Sigmoid colon (tissue), 4 donors: Measurements from ENCODE around the gene LMNTD1.

Source experiments
- EP300 ChIP-seq, 4 donors: sonication (generic); formaldehyde crosslinking; IDR thresholded peaks; one replicate each; pipeline ENCODE4 v1.6.1; 2017; ENCODE audit warnings: antibody characterized with exemption in 4 of 4
- TF ChIP-seq, protein P1 (sequence below), 4 experiments: fragments of 450-650 bp in 3 of 4; fragments of 200-600 bp in 1 of 4; IDR thresholded peaks; one replicate each; pipeline ENCODE4 v1.5.1; 2016 to 2019; ENCODE audit warnings: antibody characterized with exemption in 4 of 4, mild to moderate bottlenecking in 3 of 4, moderate library complexity in 2 of 4

DNA sequence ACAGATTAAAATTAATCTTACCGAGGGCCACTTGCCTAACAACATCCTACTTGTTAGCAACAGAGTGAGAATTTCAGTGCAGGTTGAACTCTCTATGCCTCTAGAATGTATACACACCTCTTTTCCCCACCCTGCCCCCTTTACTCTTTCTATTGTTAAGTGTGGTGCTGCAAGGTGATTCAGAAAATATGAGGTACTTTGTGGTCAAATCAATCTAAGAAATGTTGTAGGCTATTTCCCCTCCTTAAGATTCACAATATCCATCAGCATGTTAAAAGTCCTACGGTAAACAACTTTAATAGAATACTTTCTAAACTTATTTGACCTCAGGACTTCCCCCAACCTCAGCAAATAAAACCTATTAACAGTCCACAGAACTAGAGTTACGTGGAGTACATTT is 106.0 kb downstream of the LMNTD1 start:
- TF ChIP-seq, protein P1, sequence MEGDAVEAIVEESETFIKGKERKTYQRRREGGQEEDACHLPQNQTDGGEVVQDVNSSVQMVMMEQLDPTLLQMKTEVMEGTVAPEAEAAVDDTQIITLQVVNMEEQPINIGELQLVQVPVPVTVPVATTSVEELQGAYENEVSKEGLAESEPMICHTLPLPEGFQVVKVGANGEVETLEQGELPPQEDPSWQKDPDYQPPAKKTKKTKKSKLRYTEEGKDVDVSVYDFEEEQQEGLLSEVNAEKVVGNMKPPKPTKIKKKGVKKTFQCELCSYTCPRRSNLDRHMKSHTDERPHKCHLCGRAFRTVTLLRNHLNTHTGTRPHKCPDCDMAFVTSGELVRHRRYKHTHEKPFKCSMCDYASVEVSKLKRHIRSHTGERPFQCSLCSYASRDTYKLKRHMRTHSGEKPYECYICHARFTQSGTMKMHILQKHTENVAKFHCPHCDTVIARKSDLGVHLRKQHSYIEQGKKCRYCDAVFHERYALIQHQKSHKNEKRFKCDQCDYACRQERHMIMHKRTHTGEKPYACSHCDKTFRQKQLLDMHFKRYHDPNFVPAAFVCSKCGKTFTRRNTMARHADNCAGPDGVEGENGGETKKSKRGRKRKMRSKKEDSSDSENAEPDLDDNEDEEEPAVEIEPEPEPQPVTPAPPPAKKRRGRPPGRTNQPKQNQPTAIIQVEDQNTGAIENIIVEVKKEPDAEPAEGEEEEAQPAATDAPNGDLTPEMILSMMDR (IDR thresholded peaks at IDR 0.05): no peak
- TF ChIP-seq EP300 (IDR thresholded peaks at IDR 0.05): no peak
